AG04449 (cell line): Measurements from ENCODE around the gene PTPN7.
"Not testable (repeated sequence)": the region's sequence is repeated elsewhere in the genome, so short reads cannot be mapped to it uniquely, and the experiment has no call there.

Experiments
- CTCF ChIA-PET: fragments of 350-600 bp; formaldehyde crosslinking; extraction: SDS; loops from one replicate; lab custom pipeline; 2021; ENCODE audit warnings: antibody characterized with exemption; lab: Yijun Ruan, JAX
- POLR2A ChIA-PET: fragments of 400-600, 350-600 bp; formaldehyde crosslinking; extraction: SDS; loops from one replicate; lab custom pipeline; 2020; ENCODE audit warnings: antibody characterized with exemption, inconsistent platforms; lab: Yijun Ruan, JAX
- DNase-seq: peaks from one replicate; pipeline ENCODE4 v3.0.0-alpha.2; 2010; ENCODE audit warnings: low read depth, low spot score
- H3K4me3 ChIP-seq: 2 replicates; pipeline ENCODE4 v1.5.1; 2011; ENCODE audit warnings: low read depth, mild to moderate bottlenecking, control low read depth, low read length
- TF ChIP-seq, protein P1 (sequence below): IDR thresholded peaks from one replicate; pipeline ENCODE4 v1.5.1; 2011; ENCODE audit warnings: mild to moderate bottlenecking, moderate library complexity, low read length, control low read depth, inconsistent platforms; ENCODE audit not compliant: insufficient read depth; ENCODE audit errors: missing control alignments

PTPN7 gene

DNA sequence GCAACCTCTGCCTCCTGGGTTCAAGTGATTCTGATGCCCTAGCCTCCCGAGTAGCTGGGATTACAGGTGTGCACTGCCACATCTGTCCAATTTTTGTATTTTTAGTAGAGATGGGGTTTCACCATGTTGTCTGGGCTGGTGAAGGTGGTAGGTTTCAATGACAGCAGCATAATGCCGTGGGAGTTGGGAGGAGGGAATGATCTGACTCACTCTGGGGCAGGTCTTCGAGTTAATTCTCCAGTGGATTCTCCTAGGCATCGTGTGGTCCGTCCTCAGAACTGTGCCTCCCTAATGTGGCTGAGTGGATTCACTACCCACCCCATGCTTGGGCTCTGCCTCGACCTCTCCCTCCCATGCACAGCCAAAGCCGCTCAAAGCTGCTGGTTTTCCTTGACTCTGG lies 39.4 kb downstream of the PTPN7 start:
- CTCF ChIA-PET = interaction anchor here (0.8 to 17.7 kb wide), 10 partner anchors 9 to 243 kb away, joined by 3 to 956 read pairs (median 7); partner anchors contain the start of gene ELF3
- H3K4me3 ChIP-seq = no peak overlapping the region
- POLR2A ChIA-PET = no interaction called here
- DNase-seq = no peak
- TF ChIP-seq, protein P1, sequence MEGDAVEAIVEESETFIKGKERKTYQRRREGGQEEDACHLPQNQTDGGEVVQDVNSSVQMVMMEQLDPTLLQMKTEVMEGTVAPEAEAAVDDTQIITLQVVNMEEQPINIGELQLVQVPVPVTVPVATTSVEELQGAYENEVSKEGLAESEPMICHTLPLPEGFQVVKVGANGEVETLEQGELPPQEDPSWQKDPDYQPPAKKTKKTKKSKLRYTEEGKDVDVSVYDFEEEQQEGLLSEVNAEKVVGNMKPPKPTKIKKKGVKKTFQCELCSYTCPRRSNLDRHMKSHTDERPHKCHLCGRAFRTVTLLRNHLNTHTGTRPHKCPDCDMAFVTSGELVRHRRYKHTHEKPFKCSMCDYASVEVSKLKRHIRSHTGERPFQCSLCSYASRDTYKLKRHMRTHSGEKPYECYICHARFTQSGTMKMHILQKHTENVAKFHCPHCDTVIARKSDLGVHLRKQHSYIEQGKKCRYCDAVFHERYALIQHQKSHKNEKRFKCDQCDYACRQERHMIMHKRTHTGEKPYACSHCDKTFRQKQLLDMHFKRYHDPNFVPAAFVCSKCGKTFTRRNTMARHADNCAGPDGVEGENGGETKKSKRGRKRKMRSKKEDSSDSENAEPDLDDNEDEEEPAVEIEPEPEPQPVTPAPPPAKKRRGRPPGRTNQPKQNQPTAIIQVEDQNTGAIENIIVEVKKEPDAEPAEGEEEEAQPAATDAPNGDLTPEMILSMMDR = no peak

DNA sequence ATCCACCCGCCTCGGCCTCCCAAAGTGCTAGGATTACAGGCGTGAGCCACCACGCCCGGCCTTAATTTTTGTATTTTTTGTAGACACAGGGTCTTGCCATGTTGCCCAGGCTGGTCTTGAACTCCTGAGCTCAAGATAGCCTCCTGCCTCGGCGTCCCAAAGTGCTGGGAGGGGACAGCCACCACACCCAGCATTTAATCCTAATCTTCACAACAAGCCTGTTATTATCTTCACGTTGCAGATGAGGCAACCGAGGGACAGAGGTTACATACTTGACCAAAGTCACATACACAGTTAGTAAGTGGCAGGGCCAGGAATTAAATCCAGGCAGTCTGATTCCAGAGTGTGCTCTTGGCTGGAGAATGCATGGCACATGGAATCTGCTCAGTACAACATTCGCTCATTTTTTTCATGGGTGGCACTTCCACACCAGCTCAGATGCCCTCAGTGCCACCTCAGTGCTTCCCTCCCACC lies 42.5 kb downstream of the PTPN7 start:
- DNase-seq = no peak
- TF ChIP-seq, protein P1 = no peak
- H3K4me3 ChIP-seq = no peak overlapping the region
- CTCF ChIA-PET = interaction anchor here (0.7 to 17.7 kb wide), 17 partner anchors 9 to 225 kb away, joined by 3 to 956 read pairs (median 5); partner anchors contain the start of genes ELF3 and RNPEP
- POLR2A ChIA-PET = no interaction called here

DNA sequence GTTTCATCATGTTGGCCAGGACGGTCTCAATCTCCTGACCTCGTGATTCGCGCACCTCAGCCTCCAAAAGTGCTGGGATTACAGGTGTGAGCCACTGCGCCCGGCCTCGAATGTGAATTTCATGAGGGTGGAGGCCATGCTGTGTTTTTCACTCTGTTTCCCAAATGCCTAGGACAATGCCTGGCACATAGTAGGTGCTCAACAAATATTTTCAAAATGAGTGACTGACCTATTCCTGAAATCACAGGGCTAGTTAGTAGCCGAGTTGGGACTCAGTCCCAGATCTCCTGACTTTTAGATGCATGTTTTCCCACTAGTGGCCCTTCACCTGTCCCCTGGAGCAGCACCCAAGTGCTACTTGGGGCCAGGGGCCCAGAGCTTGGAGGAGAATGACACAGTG lies 44.1 kb downstream of the PTPN7 start:
- TF ChIP-seq, protein P1 = no peak
- DNase-seq = no peak
- POLR2A ChIA-PET = no interaction called here
- H3K4me3 ChIP-seq = no peak overlapping the region
- CTCF ChIA-PET = interaction anchor here (0.8 to 17.7 kb wide), 3 partner anchors 9 to 128 kb away, joined by 3 to 956 read pairs (median 4); partner anchors contain the start of gene ELF3

DNA sequence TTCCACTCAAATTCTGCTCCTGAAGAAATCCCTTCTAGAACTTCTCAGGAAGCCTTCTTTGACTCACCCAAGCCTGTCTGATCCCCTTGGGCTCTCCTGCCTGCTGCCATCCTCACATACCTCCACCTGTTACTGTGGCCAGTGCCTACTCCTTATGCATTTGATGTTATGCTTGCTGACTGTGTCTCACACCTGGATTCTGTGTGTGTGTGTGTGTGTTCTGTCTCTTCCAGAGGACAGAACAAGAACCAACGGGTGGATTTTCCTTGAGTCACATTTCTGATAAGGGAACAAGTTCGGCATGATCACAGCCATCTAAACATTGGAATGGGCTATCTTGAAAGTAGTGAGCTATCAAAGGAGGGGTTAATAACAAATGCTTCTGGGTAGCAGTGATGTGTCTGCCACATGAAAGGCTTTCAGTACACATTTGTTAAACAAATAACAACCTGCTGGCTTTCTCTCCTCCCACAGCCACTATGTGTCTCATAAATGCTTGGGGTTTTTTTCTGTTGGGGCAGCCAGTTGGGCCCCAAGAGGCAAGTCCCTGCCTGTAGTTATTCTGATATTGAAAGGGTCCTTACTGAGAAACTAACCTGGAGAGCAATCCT lies 46.6 kb downstream of the PTPN7 start:
- no peak for DNase-seq
- ChIA-PET CTCF (interaction anchor here (0.6 to 17.7 kb wide), 5 partner anchors 14 to 165 kb away, joined by 3 to 956 read pairs (median 6); partner anchors contain the start of gene ELF3), POLR2A (interaction anchor here (0.6 kb wide), 1 partner anchor 131 kb away, joined by 3 read pairs; the partner anchor contains the start of gene RNPEP)
- no peak overlapping the region for H3K4me3 ChIP-seq
- TF ChIP-seq, protein P1 = no peak

DNA sequence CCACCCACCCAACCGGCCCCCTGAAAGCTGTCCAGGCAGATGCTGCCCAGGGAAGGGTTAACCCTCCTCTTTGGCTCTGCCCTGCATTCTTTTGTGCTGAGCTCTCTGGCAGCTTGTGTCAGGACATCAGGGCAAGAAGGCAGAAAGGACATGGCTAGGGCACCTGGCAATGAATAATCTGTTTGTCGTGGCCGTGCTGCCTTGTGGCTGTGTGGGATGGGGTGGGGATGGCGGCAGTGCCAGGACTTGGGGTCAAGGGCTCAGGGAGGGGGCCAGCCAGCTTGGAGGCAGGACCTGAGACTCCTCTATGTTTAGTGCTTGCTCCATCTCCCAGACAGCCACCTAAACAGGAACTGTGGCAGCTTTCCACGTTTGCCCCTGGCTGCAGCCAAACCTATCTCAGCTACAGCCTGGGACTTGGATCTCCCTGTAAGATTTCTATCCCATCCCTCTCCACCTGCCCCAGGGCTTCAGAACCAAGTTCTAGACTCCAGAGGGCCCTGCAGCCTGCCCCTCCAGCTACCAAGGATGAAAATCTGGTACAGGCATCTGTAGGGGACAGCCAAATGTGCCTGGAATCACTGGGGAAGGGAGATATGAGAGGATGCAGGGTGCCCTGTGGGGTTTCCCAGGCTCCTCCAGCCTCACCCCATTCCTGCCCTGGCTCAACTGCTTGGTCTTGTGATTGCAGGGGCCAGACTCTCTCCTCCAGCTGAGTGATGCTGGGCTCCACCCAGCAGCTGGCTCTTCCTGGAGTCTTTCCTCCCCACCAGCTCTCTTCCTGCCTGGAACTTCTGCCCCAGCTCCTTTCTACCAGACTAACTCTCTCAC lies 47.3 kb downstream of the PTPN7 start:
- TF ChIP-seq, protein P1 = no peak
- no peak overlapping the region for H3K4me3 ChIP-seq
- ChIA-PET CTCF (interaction anchor here (0.6 to 17.7 kb wide), 9 partner anchors 9 to 166 kb away, joined by 3 to 956 read pairs (median 6); partner anchors contain the start of genes ELF3 and GPR37L1), POLR2A (interaction anchor here (0.6 kb wide), 1 partner anchor 130 kb away, joined by 3 read pairs; the partner anchor contains the start of gene RNPEP)
- DNase-seq = no peak

DNA sequence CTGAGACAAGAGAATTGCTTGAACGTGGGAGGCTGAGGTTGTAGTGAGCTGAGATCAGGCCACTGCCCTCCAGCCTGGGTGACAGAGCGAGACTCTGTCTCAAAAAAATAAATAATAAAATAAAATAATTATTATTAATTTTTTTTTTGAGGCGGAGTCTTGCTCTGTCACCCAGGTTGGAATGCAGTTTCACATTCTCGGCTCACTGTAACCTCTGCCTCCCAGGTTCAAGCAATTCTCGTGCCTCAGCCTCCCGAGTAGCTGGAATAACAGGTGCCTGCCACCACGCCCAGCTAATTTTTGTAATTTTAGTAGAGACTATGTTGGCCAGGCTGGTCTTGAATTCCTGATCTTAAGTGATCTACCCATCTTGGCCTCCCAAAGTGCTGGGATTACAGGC lies 48.8 kb downstream of the PTPN7 start:
- DNase-seq, H3K4me3 ChIP-seq, POLR2A ChIA-PET: not testable (repeated sequence)
- CTCF ChIA-PET = interaction anchor here (1.6 to 17.7 kb wide), 2 partner anchors 10 to 105 kb away, joined by 13 to 956 read pairs; partner anchors contain the start of genes ELF3 and GPR37L1
